HG03060 (cell line): ENCODE data around the gene RAI14.

ENCODE experiments used
- ATAC-seq: cut with Tn5 transposase; IDR thresholded peaks from one replicate; pipeline ENCODE4 v1.9.1; 2021; ENCODE audit warnings: low read depth, moderate number of reproducible peaks; ENCODE audit not compliant: unreplicated experiment

Gene RAI14

GRCh38 chr5:34656001-34656699 is at the start of gene RAI14:
RAI14 (plus strand) TSS chr5:34656328; CDS start chr5:34686920, 30,592 bp downstream.
- no peak for ATAC-seq

DNA sequence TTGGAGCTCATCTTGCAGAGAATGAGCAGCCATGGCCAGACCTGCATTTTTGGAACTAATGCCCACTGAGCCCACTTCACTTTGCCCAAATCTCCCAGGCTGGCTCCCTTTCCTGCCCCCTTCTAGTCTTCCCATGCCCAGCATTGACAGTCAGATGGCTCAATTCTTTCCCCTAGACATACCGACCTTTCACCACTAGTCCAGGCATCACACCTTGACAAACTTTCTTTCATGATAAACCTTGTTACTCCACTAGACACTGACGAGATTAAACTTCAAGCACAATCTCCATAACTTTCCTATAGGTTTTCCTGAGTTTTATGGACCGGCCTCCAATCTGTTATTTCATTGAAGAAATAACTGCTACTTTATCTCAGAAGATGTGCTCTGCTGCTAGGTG is 47.8 kb upstream of the RAI14 start:
- no peak for ATAC-seq

DNA sequence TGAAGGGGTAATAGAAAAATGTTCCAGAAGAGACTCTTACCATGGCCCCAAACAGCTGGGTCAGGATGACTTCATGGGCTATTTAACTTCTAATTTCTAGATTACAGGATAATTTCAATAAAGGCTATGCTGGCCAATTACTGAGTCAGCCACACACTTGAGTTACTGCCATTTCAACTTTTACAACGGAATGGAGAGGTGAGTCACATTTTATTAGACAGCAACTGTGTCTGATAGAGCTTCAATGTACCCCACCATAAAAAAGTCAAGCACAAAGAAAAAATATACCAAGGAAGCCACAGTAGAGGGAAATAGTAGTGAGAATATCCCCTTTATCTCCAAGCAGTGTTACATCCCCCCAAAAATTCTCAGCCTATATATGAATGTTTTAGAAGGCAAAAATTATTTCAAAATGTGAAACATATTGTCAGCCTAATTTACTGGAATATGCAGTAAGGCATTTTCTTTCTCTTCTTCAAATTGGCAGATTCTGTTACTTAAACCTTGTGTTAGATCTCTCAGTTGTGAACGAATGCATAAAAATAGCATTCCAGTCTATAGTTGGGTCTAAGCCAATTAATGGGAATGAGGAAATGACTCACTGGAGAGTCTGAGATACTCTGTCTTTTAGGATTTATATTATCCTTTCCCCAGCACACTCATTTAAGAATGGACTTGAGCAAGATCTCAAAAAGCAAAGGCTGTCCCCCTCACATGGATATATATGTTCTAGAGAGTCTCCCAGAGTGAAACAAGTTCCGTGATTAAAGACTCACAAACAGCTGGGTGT is 47.1 kb upstream of the RAI14 start:
- ATAC-seq: no peak

DNA sequence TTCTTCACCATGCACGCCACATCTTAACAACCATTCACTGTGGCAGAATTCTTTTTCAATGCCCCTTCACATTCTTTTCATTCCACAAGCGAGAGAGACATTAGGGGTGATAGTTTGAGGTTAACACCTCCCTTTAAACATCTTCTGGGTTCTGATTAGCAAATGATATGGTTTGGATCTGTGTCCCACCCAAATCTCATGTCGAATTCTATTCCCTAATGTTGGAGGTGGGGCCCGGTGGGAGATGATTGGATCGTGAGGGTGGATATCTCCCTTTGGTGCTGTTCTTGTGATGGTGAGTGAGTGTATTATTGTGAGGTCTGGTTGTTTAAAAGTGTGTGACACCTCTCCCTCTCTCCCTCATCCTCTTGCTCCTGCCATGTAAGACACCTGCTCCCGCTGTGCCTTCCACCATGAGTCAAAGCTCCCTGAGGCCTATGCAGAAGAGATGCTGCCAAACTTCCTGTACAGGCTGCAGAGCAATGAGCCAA is 46.1 kb upstream of the RAI14 start:
- ATAC-seq: no peak

DNA sequence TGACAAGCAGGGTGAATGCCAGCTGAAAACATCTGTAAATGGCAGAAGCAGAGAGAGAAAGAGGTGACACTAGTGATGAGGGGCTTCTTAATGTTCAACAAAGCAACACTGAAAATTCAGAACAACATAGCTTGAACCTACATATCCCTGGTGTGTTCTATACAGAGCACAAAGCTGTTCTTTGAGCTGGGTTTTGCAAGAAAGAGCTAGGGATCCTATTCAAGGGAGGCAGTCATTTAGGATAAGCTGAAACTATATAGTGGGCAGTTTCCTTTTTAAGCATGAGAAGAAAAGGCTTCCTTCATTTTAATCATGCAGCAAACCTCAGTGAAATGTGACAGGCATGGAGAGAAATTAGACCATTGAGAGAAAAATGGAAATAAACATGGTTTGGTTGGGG is 45.6 kb upstream of the RAI14 start:
- ATAC-seq: no peak

DNA sequence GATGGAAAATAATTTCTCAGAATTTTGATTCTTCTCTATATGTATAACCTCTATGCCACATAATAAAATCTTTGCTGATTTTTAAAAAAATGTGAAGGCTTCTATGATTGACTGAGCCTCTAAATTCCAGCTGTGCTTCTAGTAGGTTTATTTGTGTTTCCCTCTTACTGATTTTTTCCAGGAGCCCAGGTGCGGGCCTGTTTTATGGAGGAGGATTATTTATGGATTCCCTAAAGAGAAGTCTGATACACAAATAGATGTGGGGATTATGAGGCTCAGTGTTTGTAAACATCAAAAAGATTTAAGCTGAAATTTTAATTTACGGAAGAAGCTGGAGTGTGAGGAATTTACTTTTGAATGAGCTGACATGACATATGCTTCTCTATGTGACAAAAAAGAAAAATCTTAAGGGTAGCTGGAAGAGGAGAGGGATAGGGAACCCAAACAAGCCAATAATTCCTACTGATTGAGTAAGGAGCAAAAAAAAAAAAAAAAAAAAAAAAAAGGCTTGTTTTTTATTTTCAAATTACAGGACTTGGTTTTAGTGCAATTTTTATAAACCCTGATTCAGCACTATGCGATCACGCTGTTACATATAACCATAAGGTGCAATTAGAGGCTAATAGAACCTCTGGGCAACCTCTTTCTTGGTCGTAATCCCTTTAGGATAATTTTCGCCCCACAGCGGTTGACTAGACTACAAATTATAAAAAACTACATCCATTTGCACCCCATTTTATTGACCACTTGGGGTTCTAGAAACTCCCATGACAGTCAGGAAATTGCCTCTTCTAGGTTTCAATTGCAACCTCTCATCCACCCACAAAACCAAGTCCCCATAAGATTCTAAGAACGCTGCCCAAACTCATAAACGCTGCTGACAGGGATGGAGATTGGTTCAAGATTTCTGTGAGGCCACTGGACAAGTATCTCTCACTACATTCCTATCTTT is 44.4 kb upstream of the RAI14 start:
- ATAC-seq: no peak

- no peak for ATAC-seq
These were observed 39.5 kb upstream of the RAI14 start for GRCh38 chr5:34616651-34617050.

GRCh38 chr5:34618371-34619065 is 37.6 kb upstream of the RAI14 start:
- no peak for ATAC-seq

GRCh38 chr5:34620185-34620584 is 35.9 kb upstream of the RAI14 start:
- no peak for ATAC-seq

- no peak for ATAC-seq
These were observed 34.6 kb upstream of the RAI14 start for GRCh38 chr5:34621277-34622097.

DNA sequence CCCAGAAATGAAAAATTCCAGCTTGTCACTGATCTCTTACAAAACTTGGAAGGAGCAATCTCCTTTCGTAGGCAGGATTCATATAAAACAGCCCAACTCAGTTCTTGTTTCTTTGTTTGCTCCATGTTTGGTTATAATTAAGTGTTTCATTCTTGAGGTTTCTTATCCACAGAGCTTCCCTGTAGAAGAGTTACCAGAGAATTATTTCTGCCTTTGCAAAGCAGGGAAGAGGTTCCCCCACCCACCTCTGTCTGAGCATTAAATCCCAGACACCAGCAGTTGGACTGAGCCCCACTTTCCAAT is 34.1 kb upstream of the RAI14 start:
- ATAC-seq: no peak

- no peak for ATAC-seq
These were observed 31.4 kb upstream of the RAI14 start for GRCh38 chr5:34624691-34625090.

DNA sequence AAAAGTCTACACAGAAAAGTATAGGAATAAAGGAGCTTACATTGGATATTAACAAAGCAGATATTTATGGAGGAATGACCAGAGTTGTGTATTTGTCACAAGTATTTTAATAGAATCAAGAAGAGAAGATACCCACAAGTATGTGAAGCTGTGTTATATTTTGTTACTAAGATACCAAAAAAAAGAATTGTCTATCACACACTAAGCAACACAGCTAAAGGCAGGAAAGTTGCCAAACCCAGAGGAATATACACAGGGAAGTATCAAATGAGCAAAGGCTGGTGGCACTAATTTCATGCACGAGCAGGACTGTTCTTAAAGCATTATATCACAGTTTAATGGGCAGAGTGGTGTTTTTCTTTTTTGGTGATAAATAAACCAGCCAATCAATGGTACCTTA is 30.9 kb upstream of the RAI14 start:
- ATAC-seq: no peak

DNA sequence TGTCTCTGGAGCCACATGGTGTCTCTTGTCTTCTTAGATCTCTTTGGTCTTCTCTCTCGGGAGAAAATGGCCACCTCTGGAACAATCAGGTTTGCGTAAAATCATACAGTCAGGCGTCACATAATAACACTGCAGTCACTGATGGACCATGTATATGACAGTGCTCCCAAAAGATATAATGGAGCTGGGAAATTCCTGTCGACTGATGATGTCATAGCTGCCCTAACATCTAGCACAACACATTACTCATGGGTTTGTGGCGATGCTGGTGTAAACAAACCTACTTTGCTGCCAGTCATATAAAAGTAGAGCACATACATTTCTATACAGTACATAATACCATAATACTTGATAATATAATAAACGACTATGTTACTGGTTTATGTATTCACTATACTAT is 30.1 kb upstream of the RAI14 start:
- no peak for ATAC-seq

DNA sequence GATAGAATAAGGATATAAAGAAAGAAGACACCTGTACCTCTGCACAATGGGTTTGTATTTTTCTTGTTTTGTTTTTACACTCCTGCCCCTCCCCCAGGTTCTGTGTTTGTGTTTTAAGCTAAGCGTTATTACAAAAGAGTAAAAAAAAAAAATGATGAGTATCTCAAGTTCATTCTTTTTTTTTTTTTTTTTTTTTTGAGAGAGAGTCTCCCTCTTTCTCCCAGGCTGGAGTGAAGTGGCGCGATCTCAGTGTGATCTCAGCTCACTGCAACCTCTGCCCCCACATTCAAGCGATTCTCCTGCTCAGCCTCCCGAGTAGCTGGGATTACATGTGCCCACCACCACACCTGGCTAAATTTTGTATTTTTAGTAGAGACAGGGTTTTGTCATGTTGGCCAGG is 29.4 kb upstream of the RAI14 start:
- ATAC-seq: no peak

- no peak for ATAC-seq
These were observed 28.3 kb upstream of the RAI14 start for GRCh38 chr5:34627794-34628193.

GRCh38 chr5:34628373-34628772 is 27.8 kb upstream of the RAI14 start:
- no peak for ATAC-seq

DNA sequence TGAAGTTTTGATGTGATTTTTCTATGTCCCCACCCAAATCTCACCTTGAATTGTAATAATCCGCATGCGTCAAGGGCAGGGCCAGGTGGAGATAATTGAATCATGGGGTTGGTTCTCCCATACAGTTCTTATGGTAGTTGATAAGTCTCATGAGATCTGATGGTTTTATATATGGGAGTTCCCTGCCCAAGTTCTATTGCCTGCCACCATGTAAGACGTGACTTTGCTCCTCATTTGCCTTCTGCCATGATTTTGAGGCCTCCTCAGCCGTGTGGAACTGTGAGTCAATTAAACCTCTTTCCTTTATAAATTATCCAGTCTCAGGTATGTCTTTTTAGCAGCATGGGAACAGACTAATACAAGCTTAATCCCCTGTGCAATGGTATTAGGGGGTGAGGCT is 25.5 kb upstream of the RAI14 start:
- ATAC-seq: no peak

DNA sequence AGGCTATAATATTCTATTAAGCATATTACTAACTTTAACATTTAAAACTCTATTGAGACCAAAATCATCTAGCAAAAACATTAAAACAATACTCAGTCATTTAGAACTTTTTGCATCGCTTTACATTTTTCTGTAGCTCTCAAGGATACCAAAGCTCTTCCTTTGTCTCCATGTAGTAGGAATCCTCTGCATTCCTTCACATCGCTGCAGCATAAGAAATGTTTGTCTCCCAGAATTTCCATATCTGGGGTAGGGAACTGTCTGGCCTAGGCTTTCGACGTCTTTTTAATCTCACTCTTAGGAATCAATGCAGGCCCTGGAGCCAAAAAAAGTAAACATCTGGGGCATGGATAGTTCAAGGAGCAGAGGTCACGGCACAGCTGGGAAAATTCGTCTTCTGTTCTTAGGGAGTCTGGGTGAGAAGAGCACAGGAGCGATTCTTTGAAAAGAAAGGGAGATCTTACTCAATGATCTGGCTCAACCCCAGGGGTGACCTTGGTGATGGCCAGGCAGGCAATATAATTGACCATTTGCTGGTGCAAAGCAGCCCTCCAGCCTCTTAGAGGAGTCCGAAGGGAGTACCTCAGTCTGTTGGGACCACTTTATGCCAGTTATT is 23.2 kb upstream of the RAI14 start:
- no peak for ATAC-seq
